Astrocyte of the cerebellum (primary cell): ENCODE measurements around the gene SLIT3.

Source experiments
- DNase-seq: peaks from one replicate; pipeline ENCODE4 v3.0.0-alpha.2; 2011; ENCODE audit warnings: low read depth
- H3K4me3 ChIP-seq: 2 replicates; pipeline ENCODE4 v1.5.1; 2011; ENCODE audit warnings: mild to moderate bottlenecking, low read depth, low read length, moderate library complexity
- in situ Hi-C: cut with HindIII; loops from 2 replicates; pipeline ENCODE4 v1.10.0; 2017; ENCODE audit warnings: low sequenced_read_pairs
- TF ChIP-seq, protein P1 (sequence below): IDR thresholded peaks from 2 replicates; pipeline ENCODE4 v1.5.1; 2012; ENCODE audit warnings: low read length, low read depth, moderate library complexity, mild to moderate bottlenecking; ENCODE audit errors: missing control alignments

The SLIT3 gene

DNA sequence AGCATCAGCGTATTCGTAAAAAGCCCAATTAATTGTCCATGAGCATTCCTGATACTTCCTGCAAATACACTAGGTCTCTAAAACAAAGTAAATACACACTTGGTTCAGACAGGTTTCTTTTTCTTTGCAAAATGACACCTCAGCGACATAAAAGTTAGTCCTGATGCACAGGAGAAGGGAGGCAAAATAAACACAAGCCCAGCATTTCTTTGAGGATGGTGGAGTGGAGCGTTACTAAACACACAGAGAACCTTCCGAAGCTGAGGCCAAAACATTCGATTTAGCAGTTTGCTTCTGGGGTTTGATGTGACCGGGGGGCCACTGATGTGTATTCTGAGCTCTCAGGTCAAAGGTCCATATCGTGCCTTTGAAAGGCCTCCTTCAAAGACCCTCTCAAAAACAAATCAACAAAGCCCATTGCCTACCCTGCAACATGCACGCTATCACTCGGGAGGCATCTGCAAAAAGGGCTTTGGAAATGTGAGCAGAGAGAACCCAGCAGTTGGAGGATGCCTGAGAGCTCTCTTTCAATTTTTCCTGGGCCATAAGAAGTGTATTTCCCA, 453.3 kb downstream of the SLIT3 start:
- in situ Hi-C loops: no loop called here
- no peak overlapping the region for H3K4me3 ChIP-seq
- TF ChIP-seq, protein P1, sequence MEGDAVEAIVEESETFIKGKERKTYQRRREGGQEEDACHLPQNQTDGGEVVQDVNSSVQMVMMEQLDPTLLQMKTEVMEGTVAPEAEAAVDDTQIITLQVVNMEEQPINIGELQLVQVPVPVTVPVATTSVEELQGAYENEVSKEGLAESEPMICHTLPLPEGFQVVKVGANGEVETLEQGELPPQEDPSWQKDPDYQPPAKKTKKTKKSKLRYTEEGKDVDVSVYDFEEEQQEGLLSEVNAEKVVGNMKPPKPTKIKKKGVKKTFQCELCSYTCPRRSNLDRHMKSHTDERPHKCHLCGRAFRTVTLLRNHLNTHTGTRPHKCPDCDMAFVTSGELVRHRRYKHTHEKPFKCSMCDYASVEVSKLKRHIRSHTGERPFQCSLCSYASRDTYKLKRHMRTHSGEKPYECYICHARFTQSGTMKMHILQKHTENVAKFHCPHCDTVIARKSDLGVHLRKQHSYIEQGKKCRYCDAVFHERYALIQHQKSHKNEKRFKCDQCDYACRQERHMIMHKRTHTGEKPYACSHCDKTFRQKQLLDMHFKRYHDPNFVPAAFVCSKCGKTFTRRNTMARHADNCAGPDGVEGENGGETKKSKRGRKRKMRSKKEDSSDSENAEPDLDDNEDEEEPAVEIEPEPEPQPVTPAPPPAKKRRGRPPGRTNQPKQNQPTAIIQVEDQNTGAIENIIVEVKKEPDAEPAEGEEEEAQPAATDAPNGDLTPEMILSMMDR: no peak

DNA sequence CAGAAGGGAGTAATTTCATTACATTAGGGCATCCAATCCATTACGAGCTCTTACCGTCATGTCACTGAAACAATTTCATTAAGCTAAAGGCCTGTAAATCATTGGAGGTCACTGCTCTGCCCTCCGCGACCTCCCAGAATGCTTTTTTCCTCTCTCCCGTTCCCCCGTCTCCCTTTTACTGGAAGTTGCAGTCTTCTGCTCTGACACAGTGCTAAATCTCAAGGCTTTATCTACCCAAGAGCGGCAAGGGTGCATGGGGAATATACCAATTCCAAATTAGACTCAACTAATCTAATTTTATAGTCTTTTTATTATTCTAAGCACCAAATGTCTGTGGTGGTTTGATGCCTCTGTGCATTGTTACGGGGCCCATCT, 456.0 kb downstream of the SLIT3 start:
- in situ Hi-C loops: no loop called here
- no peak for DNase-seq
- TF ChIP-seq, protein P1: no peak
- no peak overlapping the region for H3K4me3 ChIP-seq

More for the DNA sequence above, 453.3 kb downstream of the SLIT3 start:
- no peak for DNase-seq

DNA sequence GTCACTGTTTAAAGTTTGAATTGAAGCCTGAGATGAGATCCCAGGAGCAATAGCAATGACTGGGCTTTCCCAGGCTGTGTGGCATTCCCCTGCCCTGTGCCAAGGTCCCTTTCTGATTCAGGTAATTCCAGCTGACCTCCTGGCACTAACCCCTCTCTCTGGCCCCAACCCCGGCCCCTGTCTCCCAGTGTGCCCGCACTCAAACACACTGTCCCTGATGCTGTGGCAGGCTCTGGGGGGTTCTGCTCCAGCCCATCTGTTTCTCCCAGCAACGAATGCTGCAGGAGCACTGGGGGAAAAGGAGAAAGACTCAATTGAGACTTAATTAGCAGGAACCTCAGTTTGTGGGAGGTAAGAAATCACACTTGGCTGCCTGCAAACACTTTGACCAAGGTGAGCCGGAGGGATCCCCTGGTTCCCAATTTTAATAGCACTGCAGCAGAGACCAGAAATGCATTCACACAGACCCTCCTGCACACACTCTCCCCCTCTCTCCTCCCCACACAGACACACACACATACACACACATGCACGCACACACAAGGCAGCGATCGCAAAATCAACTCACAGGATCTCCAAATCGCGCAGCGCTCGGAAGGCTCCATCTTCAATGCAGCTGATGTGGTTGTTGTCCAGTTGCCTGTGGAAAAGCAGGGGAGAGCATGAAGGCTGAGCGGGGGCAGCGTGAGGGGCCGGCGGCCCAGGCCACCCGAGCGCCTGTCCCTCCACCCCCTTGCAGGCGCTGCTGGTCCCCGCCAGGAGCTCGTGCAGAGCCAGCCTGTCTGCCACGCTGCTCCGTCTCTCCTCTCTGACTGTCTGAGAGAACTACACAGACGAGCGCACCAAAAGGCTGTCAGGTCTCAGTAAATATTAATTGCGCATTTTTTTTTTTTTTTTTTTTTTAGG, 456.7 kb downstream of the SLIT3 start:
- no peak for DNase-seq
- TF ChIP-seq, protein P1: no peak
- in situ Hi-C loops: no loop called here
- H3K4me3 ChIP-seq: no peak overlapping the region

DNA sequence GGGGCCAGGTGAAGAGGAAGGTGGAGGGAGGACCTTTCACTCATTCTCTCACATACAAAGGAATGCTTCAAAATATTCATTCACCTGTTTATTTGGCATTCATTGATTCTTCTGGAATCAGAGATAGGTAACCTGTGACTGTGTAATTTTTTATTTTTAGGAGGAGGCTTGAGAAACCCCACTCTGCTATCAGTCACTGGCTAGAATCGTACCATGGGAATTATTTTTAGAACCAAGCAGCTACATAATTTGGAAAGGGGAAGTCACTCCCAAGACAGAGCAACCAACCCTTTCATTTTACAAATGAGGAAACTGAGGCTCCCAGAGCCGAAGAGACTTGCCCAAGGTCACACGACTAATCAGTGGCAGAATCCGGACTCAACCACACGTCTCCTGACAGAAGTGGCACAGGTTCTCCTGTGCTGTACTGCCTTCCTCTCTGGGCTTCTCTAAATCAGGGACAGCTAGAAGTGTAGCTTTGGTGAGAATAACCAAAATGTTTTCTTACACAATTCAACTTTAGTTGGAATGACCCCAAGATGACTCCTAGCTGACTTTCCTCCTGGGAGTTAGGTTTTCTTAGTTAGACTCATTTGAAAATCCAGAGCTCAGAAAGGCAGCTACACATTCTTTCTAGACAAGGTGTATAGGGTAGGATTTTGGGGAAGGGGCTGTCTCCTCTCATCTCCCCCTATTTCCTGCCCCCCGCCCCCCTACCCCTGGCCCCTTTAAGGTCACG, 457.5 kb downstream of the SLIT3 start:
- H3K4me3 ChIP-seq: no peak overlapping the region
- TF ChIP-seq, protein P1: no peak
- DNase-seq: no peak
- in situ Hi-C loops: no loop called here

DNA sequence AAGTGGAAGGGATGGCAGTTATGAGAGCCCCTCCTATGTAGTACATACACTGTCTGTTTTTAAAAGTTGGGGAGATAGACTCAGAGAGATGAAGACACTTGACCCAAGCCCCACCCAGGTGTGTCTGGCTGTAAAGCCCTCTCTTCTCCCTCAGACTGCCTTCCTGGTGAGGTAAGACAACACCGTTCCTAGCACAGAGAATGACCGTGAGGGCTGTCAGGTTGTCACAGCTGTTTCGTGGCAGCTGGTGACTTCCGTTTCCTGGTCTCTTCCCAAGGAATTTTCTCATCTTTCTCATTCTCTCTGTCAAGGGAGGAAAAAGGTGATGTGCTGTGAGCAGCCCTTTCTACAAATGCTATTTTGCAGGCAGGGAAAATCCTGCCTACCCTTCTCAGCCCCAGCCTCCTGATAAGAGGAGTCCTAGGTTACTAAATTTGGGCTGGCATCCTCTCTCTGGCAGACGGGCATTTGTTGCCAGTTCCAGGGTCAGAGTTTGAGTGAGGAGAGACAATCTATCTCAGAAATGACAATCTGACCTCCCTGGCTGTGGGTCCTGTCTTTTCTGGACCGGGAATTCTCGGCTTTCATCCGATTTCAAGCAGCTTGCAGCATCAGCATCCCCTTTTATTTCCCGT, 458.3 kb downstream of the SLIT3 start:
- no peak for DNase-seq
- no peak overlapping the region for H3K4me3 ChIP-seq
- TF ChIP-seq, protein P1: no peak
- in situ Hi-C loops: no loop called here

DNA sequence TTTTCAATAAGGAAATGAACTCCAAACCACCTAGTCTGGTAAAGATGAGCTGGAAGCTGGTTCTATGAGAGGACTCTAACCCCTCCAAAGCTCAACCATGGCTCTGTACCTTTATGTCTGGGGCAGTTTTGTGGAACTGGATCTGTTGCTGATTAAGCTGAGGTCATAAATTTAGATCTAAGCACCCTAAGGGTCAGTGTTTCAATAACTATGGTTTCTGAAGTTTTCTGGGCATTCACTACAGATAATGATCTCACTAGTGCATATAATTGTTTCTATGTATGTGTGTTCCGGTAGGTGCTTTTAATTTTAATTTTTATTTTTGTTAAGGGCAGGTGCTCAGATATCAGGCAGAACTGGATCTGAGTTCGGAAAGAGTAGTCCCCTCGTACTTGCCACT, 463.1 kb downstream of the SLIT3 start:
- in situ Hi-C loops: no loop called here
- DNase-seq: no peak
- H3K4me3 ChIP-seq: no peak overlapping the region
- TF ChIP-seq, protein P1: no peak
